ENCODE results near the gene ALPK3. TPM values are rescaled to one million over a fixed set of nuclear protein-coding genes. Genes with fewer than 3 reads are reported as not detected.

Gene ALPK3
- polyA plus RNA-seq, 4 donors = 13.7 to 17.4 (median 15.9) TPM

- DNase-seq (ENCODE audit: low read depth in 4 of 4, low spot score in 3 of 4) = no peak
Measured at GRCh38 chr15:84910928-84911623, 93.9 kb downstream of the ALPK3 start.

DNA sequence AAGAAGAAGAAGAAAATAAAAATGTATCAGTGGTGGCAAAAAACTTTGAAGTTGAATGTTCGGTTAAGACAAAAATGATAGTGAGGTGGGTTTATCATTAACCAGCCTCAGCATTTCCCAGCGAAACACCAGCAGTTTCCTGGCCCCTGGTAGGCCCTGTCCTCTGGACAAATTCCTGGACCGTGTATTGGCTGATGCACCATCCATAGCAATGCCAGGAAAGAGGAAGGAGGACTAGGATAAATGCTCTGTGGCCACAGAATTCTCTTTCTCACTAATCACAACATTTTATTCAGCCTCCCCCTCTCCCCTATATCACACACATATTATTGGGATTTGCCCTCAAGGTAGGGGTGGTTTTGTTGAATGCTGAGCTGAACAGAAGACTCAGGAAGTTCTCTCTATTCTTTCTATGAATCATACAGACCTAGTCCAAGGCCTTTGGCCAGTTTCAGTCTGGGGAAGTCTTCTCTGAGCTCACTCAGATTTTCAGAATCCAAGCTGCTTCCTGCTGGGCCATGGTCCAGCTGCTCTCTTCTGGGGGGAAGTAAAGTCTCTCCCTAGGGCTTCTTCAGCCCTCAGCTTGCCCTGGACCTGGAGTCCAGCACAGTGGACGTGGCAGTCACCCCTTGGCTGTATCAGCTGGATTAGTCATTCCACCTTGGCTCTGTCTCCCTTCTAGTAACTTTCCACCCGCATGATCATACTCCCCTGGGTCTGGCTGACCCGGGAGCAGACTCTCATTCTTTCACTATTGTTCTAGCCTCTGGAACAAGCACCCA is 94.9 kb downstream of the ALPK3 start:
- no peak for DNase-seq (ENCODE audit: low read depth in 4 of 4, low spot score in 3 of 4)

- DNase-seq (ENCODE audit: low read depth in 4 of 4, low spot score in 3 of 4) = no peak
Measured at GRCh38 chr15:84913360-84913723, 96.2 kb downstream of the ALPK3 start.

DNA sequence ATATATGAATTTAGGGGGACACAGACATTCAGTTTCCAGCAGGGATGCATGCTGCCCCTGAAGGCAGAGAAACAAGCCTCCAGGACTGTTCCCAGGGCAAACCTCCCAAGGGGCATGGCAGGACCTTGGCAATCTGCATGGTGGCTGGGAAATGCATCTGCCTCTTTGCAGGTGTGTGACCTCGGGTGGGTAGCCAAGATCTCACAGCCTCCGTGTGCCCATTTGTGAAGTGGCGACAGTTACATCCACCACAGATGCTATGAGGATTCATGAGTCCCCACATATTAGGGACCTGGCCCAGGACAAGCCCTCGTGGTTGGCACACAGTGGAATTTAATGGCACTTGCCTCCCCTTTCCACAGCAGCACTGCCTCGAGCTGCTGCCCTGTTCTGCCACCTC is 97.2 kb downstream of the ALPK3 start:
- DNase-seq (ENCODE audit: low read depth in 4 of 4, low spot score in 3 of 4) = no peak

- DNase-seq (ENCODE audit: low read depth in 4 of 4, low spot score in 3 of 4) = peak in 3 of 4 donors; percentile 38 to 68 (median 59)
Measured at GRCh38 chr15:84914909-84915605, 97.9 kb downstream of the ALPK3 start.

DNA sequence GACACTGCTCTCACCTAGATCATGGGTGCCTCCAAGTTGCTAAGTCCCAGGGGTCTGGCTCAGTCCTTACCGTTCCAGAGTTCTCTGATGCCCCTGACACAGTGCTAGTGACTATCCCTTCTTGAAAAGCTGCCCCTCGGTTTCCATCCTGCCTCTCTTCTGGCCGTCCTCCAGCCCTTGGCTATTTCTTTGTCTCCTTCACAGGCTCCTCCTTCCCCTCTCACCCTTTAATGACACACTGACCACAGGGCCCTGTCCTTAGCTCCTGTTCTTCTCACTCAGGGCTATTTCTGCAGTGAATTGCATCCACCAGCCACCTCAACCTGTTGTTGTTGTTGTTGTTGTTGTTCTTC is 98.4 kb downstream of the ALPK3 start:
- DNase-seq (ENCODE audit: low read depth in 4 of 4, low spot score in 3 of 4) = no peak

DNA sequence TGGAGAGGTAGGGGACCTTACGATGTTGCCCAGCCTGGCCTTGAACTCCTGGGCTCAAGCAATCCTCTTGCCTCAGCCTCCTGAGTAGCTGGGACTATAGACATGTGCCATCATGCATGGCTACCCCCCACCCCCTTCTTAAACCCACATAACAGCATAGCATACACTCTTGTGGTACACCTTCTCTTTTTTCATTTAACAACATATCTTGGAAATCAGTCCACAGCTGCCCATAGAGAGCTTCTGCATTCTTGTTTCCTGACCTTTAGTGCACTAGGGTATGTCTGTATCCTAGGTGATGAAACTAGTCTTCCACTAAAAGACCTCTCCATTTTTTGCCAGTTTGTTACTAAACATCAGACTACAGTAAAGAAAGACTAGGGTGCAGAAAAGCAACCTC is 100.3 kb downstream of the ALPK3 start:
- DNase-seq (ENCODE audit: low read depth in 4 of 4, low spot score in 3 of 4) = no peak

- no peak for DNase-seq (ENCODE audit: low read depth in 4 of 4, low spot score in 3 of 4)
Measured at GRCh38 chr15:84919106-84919667, 102.0 kb downstream of the ALPK3 start.

- DNase-seq (ENCODE audit: low read depth in 4 of 4, low spot score in 3 of 4) = no peak
Measured at GRCh38 chr15:84921121-84921520, 104.0 kb downstream of the ALPK3 start.

GRCh38 chr15:84922530-84922929 is 105.4 kb downstream of the ALPK3 start:
- no peak for DNase-seq (ENCODE audit: low read depth in 4 of 4, low spot score in 3 of 4)

Other genes with a start within 250 kb of the ALPK3 start
- gene ZSCAN2, start 216.3 kb upstream of the ALPK3 start, polyA plus RNA-seq (ENCODE audit: insufficient read length in 4 of 4) = 10 to 100 TPM; 26.6 to 29.4 (median 28.4) TPM
- gene WDR73, start 163.1 kb upstream of the ALPK3 start, polyA plus RNA-seq (ENCODE audit: insufficient read length in 4 of 4) = 10 to 100 TPM; 36.0 to 43.6 (median 37.5) TPM
- 1 to 10 TPM; 4.9 to 8.5 (median 5.8) TPM for gene NMB, start 159.2 kb upstream of the ALPK3 start, polyA plus RNA-seq (ENCODE audit: insufficient read length in 4 of 4)
- 100 to 1,000 TPM; 265 to 302 (median 296) TPM for gene SEC11A, start 101.2 kb upstream of the ALPK3 start, polyA plus RNA-seq (ENCODE audit: insufficient read length in 4 of 4)
- gene ZNF592, start 68.8 kb upstream of the ALPK3 start, polyA plus RNA-seq (ENCODE audit: insufficient read length in 4 of 4) = 10 to 100 TPM; 29.6 to 32.3 (median 31.8) TPM
- gene SLC28A1, start 67.3 kb downstream of the ALPK3 start, polyA plus RNA-seq (ENCODE audit: insufficient read length in 4 of 4) = 1 to 10 TPM; 4.3 to 8.5 (median 6.7) TPM
- 10 to 100 TPM; 37.4 to 49.2 (median 42.2) TPM for gene PDE8A, start 164.5 kb downstream of the ALPK3 start, polyA plus RNA-seq (ENCODE audit: insufficient read length in 4 of 4)